IMR-90 (cell line): ENCODE data around the gene CCDC40. TPM values are rescaled to one million over a fixed set of nuclear protein-coding genes. Genes with fewer than 3 reads are reported as not detected.
A peak's percentile ranks its signal among the peaks of the same experiment; 100 is the strongest.

ENCODE experiments used
- ATAC-seq: fragments of 200-7000 bp; cut with Tn5 transposase; 2 replicates; pipeline ENCODE4 v1.9.1; 2020; ENCODE audit warnings: low read depth, mild to moderate bottlenecking, moderate library complexity
- BruUV-seq: library from RNA; stranded (reverse); fragments of 400-500 nt; replicated peaks from 2 replicates; lab custom pipeline; 2021; lab: Mats Ljungman, UMichigan
- CTCF ChIA-PET: fragments of 300-600 bp; formaldehyde crosslinking; extraction: SDS; loops from one replicate; lab custom pipeline; 2021; ENCODE audit warnings: antibody characterized with exemption; lab: Yijun Ruan, JAX
- POLR2A ChIA-PET: fragments of 300-600 bp; sonication (Branson Sonifier 250); formaldehyde crosslinking; loops from one replicate; lab custom pipeline; 2022; ENCODE audit warnings: antibody characterized with exemption; ENCODE audit not compliant: unreplicated experiment; lab: Charles Lee
- DNase-seq: peaks from one replicate; pipeline ENCODE4 v3.0.0; 2013
- H2AFZ ChIP-seq: replicated peaks from 2 replicates; pipeline ENCODE3; 2013; ENCODE audit warnings: low read length, mild to moderate bottlenecking; ENCODE audit not compliant: poor library complexity
- H2AK5ac ChIP-seq: 2 replicates; pipeline ENCODE4 v1.6.1; 2013; ENCODE audit warnings: low read depth, low read length, inconsistent platforms
- H2AK9ac ChIP-seq: replicated peaks from 2 replicates; pipeline ENCODE3; 2013; ENCODE audit warnings: mild to moderate bottlenecking, low read depth, low read length, moderate library complexity; ENCODE audit not compliant: poor library complexity
- H2BK120ac ChIP-seq: 2 replicates; pipeline ENCODE4 v1.6.1; 2013; ENCODE audit warnings: low read depth, low read length, inconsistent platforms
- H2BK15ac ChIP-seq: 3 replicates; pipeline ENCODE4 v1.6.1; 2013; ENCODE audit warnings: low read depth, low read length, inconsistent platforms
- H2BK20ac ChIP-seq: 2 replicates; pipeline ENCODE4 v1.6.1; 2013; ENCODE audit warnings: low read depth, mild to moderate bottlenecking, inconsistent platforms, low read length, moderate library complexity
- H2BK5ac ChIP-seq: 2 replicates; pipeline ENCODE4 v1.6.1; 2013; ENCODE audit warnings: mild to moderate bottlenecking, low read depth, low read length, inconsistent platforms; ENCODE audit not compliant: poor library complexity, severe bottlenecking
- H3K14ac ChIP-seq: replicated peaks from 2 replicates; pipeline ENCODE4 v1.6.1; 2013; ENCODE audit warnings: low read depth, low read length, inconsistent platforms
- H3K18ac ChIP-seq: 2 replicates; pipeline ENCODE4 v1.6.1; 2013; ENCODE audit warnings: low read depth, low read length, control low read depth
- H3K23ac ChIP-seq: 2 replicates; pipeline ENCODE4 v1.6.1; 2013; ENCODE audit warnings: low read depth, low read length, inconsistent platforms
- H3K27ac ChIP-seq: 2 replicates; pipeline ENCODE4 v1.5.1; 2013; ENCODE audit warnings: mild to moderate bottlenecking, control low read depth, low read length; ENCODE audit not compliant: insufficient read depth
- H3K27me3 ChIP-seq: 2 replicates; pipeline ENCODE4 v1.6.1; 2013; ENCODE audit warnings: low read length; ENCODE audit not compliant: control insufficient read depth, insufficient read depth
- H3K36me3 ChIP-seq: 2 replicates; pipeline ENCODE4 v1.6.1; 2013; ENCODE audit warnings: low read length, mixed read lengths; ENCODE audit not compliant: control insufficient read depth, insufficient read depth
- H3K4ac ChIP-seq: 2 replicates; pipeline ENCODE4 v1.6.1; 2013; ENCODE audit warnings: low read depth, low read length, inconsistent platforms
- H3K4me1 ChIP-seq: 2 replicates; pipeline ENCODE4 v1.6.1; 2013; ENCODE audit warnings: low read length, mixed read lengths; ENCODE audit not compliant: control insufficient read depth, insufficient read depth
- H3K4me2 ChIP-seq: 2 replicates; pipeline ENCODE4 v1.6.1; 2013; ENCODE audit warnings: low read depth, mild to moderate bottlenecking, control low read depth, low read length, moderate library complexity
- H3K4me3 ChIP-seq: 2 replicates; pipeline ENCODE4 v1.5.1; 2013; ENCODE audit warnings: low read depth, mild to moderate bottlenecking, control low read depth, low read length, moderate library complexity; ENCODE audit not compliant: insufficient read depth
- H3K56ac ChIP-seq: 2 replicates; pipeline ENCODE4 v1.6.1; 2013; ENCODE audit warnings: low read length, inconsistent platforms; ENCODE audit not compliant: insufficient read depth; ENCODE audit errors: extremely low read depth
- H3K79me1 ChIP-seq, 2 experiments: 2 replicates each; pipeline ENCODE4 v1.6.1; 2013; ENCODE audit warnings: low read length in 2 of 2, inconsistent platforms in 1 of 2, low read depth in 1 of 2
- H3K9ac ChIP-seq: 2 replicates; pipeline ENCODE4 v1.6.1; 2013; ENCODE audit warnings: low read depth, low read length, control low read depth
- H3K9me1 ChIP-seq: 2 replicates; pipeline ENCODE4 v1.6.1; 2013; ENCODE audit warnings: low read length, inconsistent platforms; ENCODE audit not compliant: insufficient read depth
- H3K9me3 ChIP-seq: 2 replicates; pipeline ENCODE4 v1.6.1; 2013; ENCODE audit warnings: low read length; ENCODE audit not compliant: control insufficient read depth, insufficient read depth
- H4K20me1 ChIP-seq: 2 replicates; pipeline ENCODE4 v1.6.1; 2013; ENCODE audit warnings: low read length, inconsistent platforms; ENCODE audit not compliant: insufficient read depth
- H4K5ac ChIP-seq: 2 replicates; pipeline ENCODE4 v1.6.1; 2013; ENCODE audit warnings: mild to moderate bottlenecking, low read depth, low read length, control low read depth
- H4K8ac ChIP-seq, 2 experiments: 2 replicates each; pipeline ENCODE4 v1.6.1; 2013; ENCODE audit warnings: low read depth in 2 of 2, low read length in 2 of 2, control low read depth in 1 of 2, inconsistent platforms in 1 of 2
- H4K91ac ChIP-seq: 2 replicates; pipeline ENCODE4 v1.6.1; 2013; ENCODE audit warnings: low read depth, low read length, inconsistent platforms; ENCODE audit not compliant: insufficient read depth
- CEBPB ChIP-seq: IDR thresholded peaks from 2 replicates; pipeline ENCODE4 v1.6.1; 2012; ENCODE audit warnings: low read depth, low read length, improper control_type of control experiment
- MAFK ChIP-seq: IDR thresholded peaks from 2 replicates; pipeline ENCODE4 v1.6.1; 2012; ENCODE audit warnings: low read depth, low read length, improper control_type of control experiment
- RCOR1 ChIP-seq: IDR thresholded peaks from 2 replicates; pipeline ENCODE4 v1.6.1; 2012; ENCODE audit warnings: mild to moderate bottlenecking, low read length, improper control_type of control experiment; ENCODE audit not compliant: insufficient replicate concordance
- WGBS, 2 experiments: methylation state at CpG; one replicate each; pipeline versions ENCODE4 v1.1.5 to v1.1.7; 2013; ENCODE audit warnings: missing lambda C conversion rate in 2 of 2; ENCODE audit not compliant: insufficient read length in 1 of 2; ENCODE audit errors: extremely low coverage in 2 of 2; 5-methylcytosine and 5-hydroxymethylcytosine counted together
- dilution Hi-C: fragments of 300-500 bp; cut with HindIII; formaldehyde crosslinking; loops from one replicate; pipeline ENCODE4 v1.14.3; 2018; ENCODE audit warnings: low sequenced_read_pairs; ENCODE audit not compliant: unreplicated experiment
- in situ Hi-C: fragments of 300-500 bp; cut with MboI; formaldehyde crosslinking; loops from 3 replicates; pipeline ENCODE4 v1.14.3; 2019; ENCODE audit warnings: low sequenced_read_pairs, inconsistent platforms, mixed read lengths
- intact Hi-C: fragments of 100-400 bp; cut with micrococcal nuclease; formaldehyde crosslinking; loops from 2 replicates; pipeline ENCODE4 v1.10.0; 2022
- polyA plus RNA-seq, 3 experiments: library from polyadenylated mRNA; depleted of rRNA; stranded (reverse); fragments of >200 nt; gene quantifications; 2 replicates each; pipeline ENCODE4 v1.2.3, GENCODE V29; 2012; ENCODE audit warnings: low replicate concordance in 1 of 3
- total RNA-seq: library from RNA; depleted of rRNA; stranded (reverse); fragments of >200 nt; gene quantifications from 2 replicates; pipeline ENCODE4 v1.2.3, GENCODE V29; 2012

CCDC40 gene
- total and polyA plus RNA-seq, 2 of the 4 experiments (the other 2 are of a cell fraction), result 0.90 to 4.7 TPM

GRCh38 chr17:80060644-80061043 lies 24.2 kb downstream of the CCDC40 start:
- Histone ChIP-seq H3K4ac (no peak overlapping the region), H3K9ac (no peak overlapping the region), H3K36me3 (peaks cover 7% of the 10 kb centered on the region; the same call in 1 of the 2 replicates), H2BK15ac (no peak overlapping the region), H3K9me1 (peaks cover 5% of the 10 kb centered on the region; the same call in 1 of the 2 replicates), H3K4me1 (peaks cover 7% of the 10 kb centered on the region), H3K79me1 (no peaks in the 10 kb centered on the region), H2BK5ac (no peak overlapping the region), H2BK120ac (no peak overlapping the region), H2BK20ac (no peak overlapping the region), H4K8ac (no peak overlapping the region), H3K56ac (no peak overlapping the region), H2AFZ (no peak overlapping the region), H2AK5ac (no peak overlapping the region), H4K5ac (no peak overlapping the region), H3K27ac (no peak overlapping the region), H3K9me3 (no peaks in the 10 kb centered on the region), H3K27me3 (no peaks in the 10 kb centered on the region), H3K4me3 (no peak overlapping the region), H4K91ac (no peak overlapping the region), H3K18ac (no peak overlapping the region), H4K20me1 (no peaks in the 10 kb centered on the region), H3K23ac (no peak overlapping the region), H3K14ac (no peak overlapping the region), H3K4me2 (no peak overlapping the region), H2AK9ac (no peak overlapping the region)
- no peak for DNase-seq
- POLR2A ChIA-PET, result no interaction called here
- WGBS, 2 experiments, result no CpG with 5 or more reads among the region's 4 CpGs
- BruUV-seq, result TSS peak; percentile 23
- in situ Hi-C loops, result no loop called here
- TF ChIP-seq CEBPB (peak; percentile 17; the same call in 1 of the 2 replicates), RCOR1 (no peak), MAFK (no peak)
- ATAC-seq, result no peak
- CTCF ChIA-PET, result no interaction called here
- dilution Hi-C loops, result no loop called here
- intact Hi-C loops, result no loop called here
